HUES64 (cell line): ENCODE measurements around the gene NRG3.

Experiments
- H3K27ac ChIP-seq: 2 replicates; pipeline ENCODE4 v1.7.0; 2013; ENCODE audit warnings: low read depth, low read length, inconsistent platforms
- H3K27me3 ChIP-seq: 2 replicates; pipeline ENCODE4 v1.6.1; 2013; ENCODE audit warnings: mild to moderate bottlenecking, low read length; ENCODE audit not compliant: insufficient read depth
- H3K36me3 ChIP-seq: 2 replicates; pipeline ENCODE4 v1.6.1; 2013; ENCODE audit warnings: mild to moderate bottlenecking, low read length; ENCODE audit not compliant: insufficient read depth
- H3K4me1 ChIP-seq: 2 replicates; pipeline ENCODE4 v1.6.1; 2013; ENCODE audit warnings: mild to moderate bottlenecking, low read length, moderate library complexity; ENCODE audit not compliant: insufficient read depth
- H3K4me3 ChIP-seq: 2 replicates; pipeline ENCODE4 v1.5.1; 2013; ENCODE audit warnings: mild to moderate bottlenecking, low read length, moderate library complexity
- H3K9ac ChIP-seq: 2 replicates; pipeline ENCODE4 v1.6.1; 2013; ENCODE audit warnings: mild to moderate bottlenecking, low read depth, low read length
- H3K9me3 ChIP-seq: 2 replicates; pipeline ENCODE4 v1.6.1; 2013; ENCODE audit warnings: low read depth, low read length; ENCODE audit not compliant: insufficient read depth
- WGBS: fragments of 150-250, 120-280 bp; methylation state at CpG from one replicate; pipeline ENCODE4 v1.1.7; 2013; ENCODE audit warnings: missing lambda C conversion rate; 5-methylcytosine and 5-hydroxymethylcytosine counted together

NRG3 gene

DNA sequence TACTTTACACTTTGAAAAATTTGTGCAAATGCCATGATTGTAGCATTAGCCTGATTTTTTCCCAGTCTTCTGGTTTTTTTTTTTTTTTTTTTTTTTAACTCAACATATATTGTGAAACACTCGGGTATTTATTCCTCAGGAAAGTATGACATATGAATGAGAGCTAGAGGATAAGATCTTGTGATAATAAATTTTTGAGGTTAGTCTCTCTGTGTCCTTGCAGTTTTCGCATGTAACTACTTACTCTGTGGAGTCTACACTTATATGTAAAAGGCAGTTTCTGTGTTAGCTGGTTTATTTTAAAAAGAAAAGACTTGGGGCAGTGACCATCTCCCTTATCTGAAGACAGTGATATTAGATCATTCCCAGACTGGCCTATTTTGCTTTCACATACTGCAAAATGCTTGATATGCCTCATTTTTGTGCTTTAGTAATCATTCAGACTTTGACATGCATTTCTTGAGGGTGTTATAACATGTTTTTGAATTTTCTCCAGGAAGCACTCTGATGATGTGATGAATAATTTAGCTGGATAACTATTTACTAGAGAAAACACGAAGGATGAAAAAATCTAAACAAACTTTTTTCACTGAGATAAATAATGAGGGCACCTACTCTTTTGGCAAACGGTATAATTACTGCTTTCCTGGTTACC lies 371.0 kb downstream of the NRG3 start:
- no peak overlapping the region for H3K4me3 ChIP-seq
- H3K36me3 ChIP-seq = no peaks in the 10 kb centered on the region
- no peak overlapping the region for H3K27ac ChIP-seq
- H3K27me3 ChIP-seq = no peaks in the 10 kb centered on the region
- H3K9ac ChIP-seq = no peak overlapping the region
- whole genome bisulfite sequencing = 89% methylated on average over 4 of the region's 4 CpGs
- H3K4me1 ChIP-seq = peaks cover 23% of the 10 kb centered on the region
- no peaks in the 10 kb centered on the region for H3K9me3 ChIP-seq

DNA sequence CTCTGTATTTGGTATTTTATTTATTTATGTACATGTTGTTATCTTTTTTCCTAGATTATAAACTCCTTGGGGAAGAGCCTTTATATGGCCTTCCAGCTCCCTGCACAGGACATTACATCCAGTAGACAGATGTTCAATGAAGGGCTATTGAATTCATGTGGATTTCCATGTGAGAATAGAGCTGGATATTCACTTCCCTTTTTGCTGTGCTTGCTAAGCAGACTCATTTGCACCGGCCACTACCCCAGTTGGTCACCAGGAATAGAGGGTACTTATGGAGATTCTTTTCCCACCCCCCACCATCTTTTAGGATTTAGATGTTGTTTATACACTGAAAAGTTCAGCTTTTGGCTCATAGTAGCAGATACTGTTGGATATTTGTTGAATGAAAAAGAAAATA lies 374.1 kb downstream of the NRG3 start:
- no peaks in the 10 kb centered on the region for H3K27me3 ChIP-seq
- no peak overlapping the region for H3K27ac ChIP-seq
- no CpG with 5 or more reads among the region's 1 CpG for WGBS
- H3K4me1 ChIP-seq = peaks cover 12% of the 10 kb centered on the region; the same call in 1 of the 2 replicates
- H3K9me3 ChIP-seq = no peaks in the 10 kb centered on the region
- H3K4me3 ChIP-seq = no peak overlapping the region
- H3K36me3 ChIP-seq = no peaks in the 10 kb centered on the region
- no peak overlapping the region for H3K9ac ChIP-seq

DNA sequence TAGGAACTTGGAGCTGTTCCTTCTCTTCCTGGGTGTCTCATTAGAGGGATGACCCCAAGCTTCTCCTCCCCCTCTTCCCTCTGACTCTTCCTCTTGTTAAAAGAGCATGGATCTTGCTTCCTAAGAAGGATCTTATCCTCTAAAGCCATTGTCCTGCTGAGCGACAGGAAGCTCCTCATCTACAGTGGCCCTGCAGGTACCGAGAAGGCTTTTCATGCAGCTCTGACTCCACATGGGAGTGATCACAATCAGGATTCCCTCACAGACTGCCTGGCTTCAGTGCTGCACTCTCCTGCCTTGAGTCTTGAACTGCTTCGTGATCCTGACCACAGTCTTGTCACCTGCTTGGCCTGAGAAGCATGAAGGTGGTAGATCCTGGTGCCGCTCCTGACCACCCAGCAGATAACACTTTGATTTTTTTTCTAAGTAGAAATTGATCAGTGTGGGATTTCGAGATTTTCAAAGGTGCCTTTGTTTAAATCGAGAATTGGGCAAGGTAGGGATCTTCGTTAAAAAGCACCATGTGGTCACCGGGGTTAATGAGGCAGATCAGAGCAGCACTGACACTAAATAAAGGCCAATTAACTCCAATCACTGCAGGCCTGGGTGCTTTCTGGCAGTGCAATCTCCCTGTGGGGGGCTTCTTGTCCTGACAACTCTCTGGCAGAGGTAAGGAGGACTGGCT lies 376.4 kb downstream of the NRG3 start:
- Histone ChIP-seq H3K9ac (no peak overlapping the region), H3K27ac (no peak overlapping the region), H3K4me3 (no peak overlapping the region), H3K36me3 (no peaks in the 10 kb centered on the region), H3K4me1 (peaks cover 8% of the 10 kb centered on the region; the same call in 1 of the 2 replicates), H3K27me3 (no peaks in the 10 kb centered on the region), H3K9me3 (no peaks in the 10 kb centered on the region)
- whole genome bisulfite sequencing = 69% methylated on average over 8 of the region's 8 CpGs

DNA sequence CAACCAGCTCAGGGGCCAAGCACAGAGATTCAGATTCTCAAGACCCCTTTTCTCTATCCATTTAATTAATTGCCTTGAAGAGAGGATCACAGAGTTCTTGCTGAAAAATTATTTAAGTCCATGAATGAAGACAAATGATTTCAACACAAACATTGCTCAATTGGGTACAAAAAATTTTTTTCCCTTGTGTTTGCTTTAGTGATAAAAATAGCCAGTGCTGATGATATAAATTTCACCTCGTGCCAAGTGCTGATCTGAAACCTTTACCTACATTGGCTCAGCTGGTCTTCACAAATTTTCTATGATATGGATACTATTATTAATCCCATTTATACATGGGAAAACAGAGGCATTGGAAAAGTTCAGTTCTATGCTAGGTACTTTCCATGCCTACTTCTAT lies 377.1 kb downstream of the NRG3 start:
- WGBS = no CpG with 5 or more reads among the region's 1 CpG
- peaks cover 8% of the 10 kb centered on the region; the same call in 1 of the 2 replicates for H3K4me1 ChIP-seq

DNA sequence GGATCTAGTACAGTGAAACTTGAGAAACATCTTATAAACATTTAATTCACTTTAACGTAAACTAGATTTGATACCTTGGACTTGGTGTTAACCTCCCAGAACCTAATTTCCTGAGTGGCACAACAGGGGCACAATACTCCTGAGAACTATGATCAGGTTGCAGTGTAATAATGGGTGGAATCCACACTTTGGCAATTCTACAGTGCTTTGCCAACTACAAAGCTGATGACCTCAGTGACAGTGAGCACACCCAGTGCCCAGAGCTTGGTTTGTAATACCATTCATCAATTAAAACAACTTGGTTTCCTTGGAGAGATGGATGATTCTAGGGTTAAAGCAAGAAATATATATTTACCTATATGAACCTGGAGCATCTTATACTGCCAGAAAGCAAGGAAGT lies 379.2 kb downstream of the NRG3 start:
- 90% methylated on average over 1 of the region's 1 CpG for WGBS
- H3K27me3 ChIP-seq = no peaks in the 10 kb centered on the region
- H3K27ac ChIP-seq = no peak overlapping the region
- H3K9me3 ChIP-seq = no peaks in the 10 kb centered on the region
- no peak overlapping the region for H3K9ac ChIP-seq
- no peaks in the 10 kb centered on the region for H3K36me3 ChIP-seq
- H3K4me3 ChIP-seq = no peak overlapping the region
- peaks cover 8% of the 10 kb centered on the region; the same call in 1 of the 2 replicates for H3K4me1 ChIP-seq

More for the DNA sequence above, 377.1 kb downstream of the NRG3 start:
- Histone ChIP-seq H3K9me3 (no peaks in the 10 kb centered on the region), H3K4me3 (no peak overlapping the region), H3K27ac (no peak overlapping the region), H3K9ac (no peak overlapping the region), H3K27me3 (no peaks in the 10 kb centered on the region), H3K36me3 (no peaks in the 10 kb centered on the region)

DNA sequence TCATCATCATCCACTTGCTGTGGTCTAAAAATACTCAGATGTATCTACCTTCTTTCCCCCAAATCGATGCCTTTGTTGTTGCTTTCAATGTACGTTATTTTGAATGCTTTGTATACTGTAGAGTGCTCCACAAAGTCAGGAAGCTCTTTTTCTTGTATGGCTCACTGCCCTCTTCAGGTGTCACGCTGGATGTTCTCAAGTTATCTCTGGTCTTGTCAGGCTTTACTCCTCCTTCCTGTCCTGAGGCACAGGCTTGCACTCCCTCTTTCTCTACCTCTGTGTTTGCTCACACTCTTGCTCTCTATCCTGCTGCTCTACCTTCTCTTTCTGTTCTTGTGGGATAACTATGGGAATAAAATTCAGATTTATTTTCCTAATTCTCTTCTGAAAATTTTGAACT lies 381.3 kb downstream of the NRG3 start:
- Histone ChIP-seq H3K27ac (no peak overlapping the region), H3K9ac (no peak overlapping the region), H3K9me3 (no peaks in the 10 kb centered on the region)

DNA sequence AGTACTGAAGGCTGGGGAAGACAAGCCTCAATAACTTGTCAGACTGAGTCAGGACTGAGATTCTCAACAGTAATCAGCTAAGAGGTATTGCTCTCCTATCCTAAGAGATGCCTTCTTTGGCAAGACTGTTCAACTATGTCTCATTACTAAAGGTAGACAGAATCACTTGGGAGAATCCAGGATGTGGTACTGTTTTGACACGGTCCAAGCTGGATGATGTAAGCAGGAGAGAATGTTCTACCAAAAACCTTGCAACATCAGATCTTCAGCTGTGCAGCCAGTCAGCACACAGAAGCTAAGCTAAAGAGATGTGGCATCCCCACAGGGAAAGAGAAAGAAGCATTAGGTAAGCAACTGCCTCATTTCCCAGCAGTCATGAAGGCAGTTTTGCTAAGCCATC lies 391.4 kb downstream of the NRG3 start:
- Histone ChIP-seq H3K27me3 (no peaks in the 10 kb centered on the region), H3K9me3 (no peaks in the 10 kb centered on the region), H3K4me1 (no peaks in the 10 kb centered on the region), H3K9ac (no peak overlapping the region), H3K4me3 (no peak overlapping the region), H3K27ac (no peak overlapping the region), H3K36me3 (no peaks in the 10 kb centered on the region)
- 91% methylated on average over 1 of the region's 1 CpG for WGBS

More for the DNA sequence above, 381.3 kb downstream of the NRG3 start:
- no peaks in the 10 kb centered on the region for H3K27me3 ChIP-seq
- 92% methylated on average over 3 of the region's 3 CpGs for WGBS
- H3K36me3 ChIP-seq = no peaks in the 10 kb centered on the region
- peaks cover 4% of the 10 kb centered on the region; the same call in 1 of the 2 replicates for H3K4me1 ChIP-seq
- H3K4me3 ChIP-seq = no peak overlapping the region

DNA sequence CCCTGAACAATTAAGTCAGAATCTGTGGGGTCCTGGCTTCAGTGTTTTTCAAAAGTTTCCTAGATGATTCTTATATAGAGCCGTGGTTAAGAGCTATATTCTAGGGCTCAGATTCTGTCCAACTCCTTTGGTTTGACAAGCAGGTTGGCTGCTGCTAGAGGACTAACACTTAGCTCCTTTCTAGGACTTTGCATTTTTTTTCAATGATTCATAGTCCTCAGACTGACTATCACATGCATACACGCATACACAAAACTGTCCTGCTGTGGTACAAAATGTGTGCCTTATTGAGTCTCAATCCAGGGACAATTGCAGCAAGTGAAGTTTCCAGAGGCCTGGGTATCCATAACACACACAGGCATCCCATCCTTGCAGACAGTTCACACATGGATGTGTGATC lies 392.0 kb downstream of the NRG3 start:
- no peak overlapping the region for H3K9ac ChIP-seq
- no peaks in the 10 kb centered on the region for H3K9me3 ChIP-seq
- no peak overlapping the region for H3K27ac ChIP-seq
- H3K4me3 ChIP-seq = no peak overlapping the region
- WGBS = 83% methylated on average over 2 of the region's 2 CpGs
- no peaks in the 10 kb centered on the region for H3K4me1 ChIP-seq
- H3K36me3 ChIP-seq = no peaks in the 10 kb centered on the region
- no peaks in the 10 kb centered on the region for H3K27me3 ChIP-seq

DNA sequence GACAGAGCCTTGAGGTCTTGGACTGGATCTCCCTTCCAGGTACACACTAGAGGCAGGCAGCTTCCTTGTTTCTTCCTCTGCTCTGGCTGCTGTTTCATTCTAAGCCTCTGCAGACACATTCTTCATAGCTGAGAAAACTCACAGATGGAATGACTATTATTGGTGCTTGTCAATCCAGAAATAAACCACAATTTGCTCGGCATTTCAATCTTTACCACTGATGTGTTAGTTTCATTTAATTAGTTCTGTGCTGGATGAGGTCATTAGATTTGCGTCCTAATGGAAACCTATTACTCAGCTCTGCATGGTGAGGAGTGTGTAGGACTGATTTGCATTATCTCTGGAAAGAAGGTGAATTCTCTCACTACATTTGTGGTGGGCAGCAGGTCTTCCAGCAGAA lies 392.5 kb downstream of the NRG3 start:
- no peaks in the 10 kb centered on the region for H3K27me3 ChIP-seq
- H3K36me3 ChIP-seq = no peaks in the 10 kb centered on the region
- H3K27ac ChIP-seq = no peak overlapping the region
- H3K4me3 ChIP-seq = no peak overlapping the region
- H3K4me1 ChIP-seq = no peaks in the 10 kb centered on the region
- no peaks in the 10 kb centered on the region for H3K9me3 ChIP-seq
- 94% methylated on average over 2 of the region's 2 CpGs for WGBS
- H3K9ac ChIP-seq = no peak overlapping the region

DNA sequence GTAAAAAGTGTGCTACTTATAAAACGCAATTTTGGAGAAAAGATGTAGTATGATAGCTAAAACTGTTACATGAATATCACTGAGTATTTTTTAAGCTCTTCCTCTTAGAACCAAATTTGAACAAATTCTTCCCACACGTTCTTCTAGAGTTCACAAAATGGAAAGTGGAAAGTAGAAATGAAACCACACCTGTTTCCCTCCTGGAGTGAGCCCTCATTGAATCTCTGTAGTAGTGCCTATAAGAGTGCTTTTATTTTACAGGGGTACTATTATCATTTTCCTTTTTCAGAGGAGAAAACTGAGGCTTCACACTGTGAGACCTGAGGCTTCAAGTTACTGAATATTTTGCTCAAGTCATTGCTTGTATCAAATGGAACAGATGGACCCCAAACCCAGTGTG lies 393.0 kb downstream of the NRG3 start:
- H3K4me3 ChIP-seq = no peak overlapping the region
- no peaks in the 10 kb centered on the region for H3K36me3 ChIP-seq
- 87% methylated on average over 2 of the region's 2 CpGs for WGBS
- no peaks in the 10 kb centered on the region for H3K9me3 ChIP-seq
- no peaks in the 10 kb centered on the region for H3K27me3 ChIP-seq
- H3K9ac ChIP-seq = no peak overlapping the region
- no peaks in the 10 kb centered on the region for H3K4me1 ChIP-seq
- H3K27ac ChIP-seq = no peak overlapping the region

DNA sequence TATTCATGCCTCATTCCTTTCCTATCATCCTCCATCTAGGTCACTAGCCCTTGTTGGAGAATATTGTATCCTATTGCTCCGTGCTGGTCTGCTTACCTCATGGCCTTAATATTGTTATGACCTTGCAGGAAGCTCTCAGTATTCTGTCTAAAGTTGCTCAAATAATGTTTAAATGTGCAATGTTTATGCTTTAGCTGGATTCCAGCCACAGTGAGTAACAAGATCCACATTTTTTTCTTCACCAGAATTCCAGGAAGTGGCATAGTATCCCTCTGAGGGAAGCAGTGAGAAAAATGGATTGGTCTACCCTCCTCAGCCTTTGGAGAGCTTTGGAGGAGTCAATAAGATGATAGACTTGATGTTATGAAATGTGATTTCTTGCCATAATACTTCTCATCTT lies 402.6 kb downstream of the NRG3 start:
- Histone ChIP-seq H3K27me3 (no peaks in the 10 kb centered on the region), H3K9me3 (no peaks in the 10 kb centered on the region), H3K4me1 (no peaks in the 10 kb centered on the region), H3K4me3 (no peak overlapping the region), H3K36me3 (no peaks in the 10 kb centered on the region), H3K27ac (no peak overlapping the region), H3K9ac (no peak overlapping the region)
- 93% methylated on average over 1 of the region's 1 CpG for WGBS
